Measurements from ENCODE around the gene BICD1.

Gene BICD1

DNA sequence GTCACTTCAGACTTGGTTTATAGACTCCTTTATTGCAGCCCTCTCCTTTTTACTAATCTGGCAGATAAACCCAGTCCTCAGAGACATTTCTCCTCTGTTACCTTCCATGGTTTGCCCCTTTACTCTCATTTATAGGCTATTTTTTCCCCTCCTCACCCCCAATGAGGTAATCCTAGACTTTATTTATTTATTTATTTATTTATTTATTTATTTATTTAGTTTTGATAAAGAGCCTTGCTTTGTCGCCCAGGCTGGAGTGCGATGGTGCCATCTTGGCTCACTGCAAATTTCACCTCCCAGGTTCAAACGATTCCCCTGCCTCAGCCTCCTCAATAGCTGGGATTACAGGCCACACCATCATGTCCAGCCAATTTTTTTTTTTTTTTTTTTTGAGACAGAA is 301.1 kb downstream of the BICD1 start:
- Histone ChIP-seq H3K36me3 (ENCODE audit: insufficient read depth) (no peaks in the 10 kb centered on the region), H2AFZ (ENCODE audit: low read depth) (no peak overlapping the region), H3K79me2 (ENCODE audit: insufficient read depth, low read depth) (no peaks in the 10 kb centered on the region), H3K4me2 (no peak overlapping the region), H3K27ac (no peak overlapping the region), H3K27me3 (ENCODE audit: insufficient read depth, low read depth) (no peaks in the 10 kb centered on the region), H3K4me3 (IDR thresholded peaks at IDR 0.05; ENCODE audit: insufficient read depth, low read depth, low read length) (no peak overlapping the region), H4K20me1 (ENCODE audit: insufficient read depth) (no peaks in the 10 kb centered on the region), H3K4me1 (ENCODE audit: low read depth, poor library complexity, severe bottlenecking) (no peaks in the 10 kb centered on the region), H3K9ac (no peak overlapping the region)
- no peak for TF ChIP-seq CTCF (conservative IDR thresholded peaks at IDR 0.05; ENCODE audit: low read depth, low read length)

DNA sequence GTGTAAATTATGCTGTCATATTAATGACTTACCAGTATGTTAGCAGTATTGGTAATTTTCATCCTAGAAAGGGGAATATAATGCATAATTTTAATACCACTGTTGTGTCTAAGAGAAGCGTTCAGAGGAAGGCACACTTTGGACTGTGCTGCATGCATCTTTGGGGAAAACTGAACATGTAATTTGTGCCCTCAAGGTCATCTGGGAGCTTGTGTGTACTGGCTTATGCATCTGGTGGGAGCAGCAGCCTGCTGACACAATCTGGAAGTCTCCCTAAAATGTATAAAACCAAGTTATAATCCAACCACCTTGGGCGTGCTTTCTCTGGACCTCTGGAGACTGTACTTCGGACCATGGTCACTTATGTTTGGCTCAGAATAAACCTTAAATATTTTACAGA is 306.8 kb downstream of the BICD1 start:
- no peak for TF ChIP-seq CTCF (conservative IDR thresholded peaks at IDR 0.05; ENCODE audit: low read depth, low read length)
- Histone ChIP-seq H3K79me2 (ENCODE audit: insufficient read depth, low read depth) (no peaks in the 10 kb centered on the region), H4K20me1 (ENCODE audit: insufficient read depth) (no peaks in the 10 kb centered on the region), H3K27me3 (ENCODE audit: insufficient read depth, low read depth) (no peaks in the 10 kb centered on the region), H2AFZ (ENCODE audit: low read depth) (no peak overlapping the region), H3K4me3 (IDR thresholded peaks at IDR 0.05; ENCODE audit: insufficient read depth, low read depth, low read length) (no peak overlapping the region), H3K9ac (no peak overlapping the region), H3K36me3 (ENCODE audit: insufficient read depth) (no peaks in the 10 kb centered on the region), H3K4me2 (no peak overlapping the region), H3K4me1 (ENCODE audit: low read depth, poor library complexity, severe bottlenecking) (no peaks in the 10 kb centered on the region), H3K27ac (no peak overlapping the region)

- TF ChIP-seq CTCF (conservative IDR thresholded peaks at IDR 0.05; ENCODE audit: low read depth, low read length): no peak
- H3K27me3 ChIP-seq (ENCODE audit: insufficient read depth, low read depth): no peaks in the 10 kb centered on the region
- no peak overlapping the region for H3K4me2 ChIP-seq
- no peak overlapping the region for H2AFZ ChIP-seq (ENCODE audit: low read depth)
- no peaks in the 10 kb centered on the region for H3K79me2 ChIP-seq (ENCODE audit: insufficient read depth, low read depth)
- H3K27ac ChIP-seq: no peak overlapping the region
- peaks cover 10% of the 10 kb centered on the region for H3K4me1 ChIP-seq (ENCODE audit: low read depth, poor library complexity, severe bottlenecking)
- no peak overlapping the region for H3K9ac ChIP-seq
- no peaks in the 10 kb centered on the region for H3K36me3 ChIP-seq (ENCODE audit: insufficient read depth)
- no peak overlapping the region for H3K4me3 ChIP-seq (IDR thresholded peaks at IDR 0.05; ENCODE audit: insufficient read depth, low read depth, low read length)
- no peaks in the 10 kb centered on the region for H4K20me1 ChIP-seq (ENCODE audit: insufficient read depth)
Measured at GRCh38 chr12:32418221-32418620, 311.6 kb downstream of the BICD1 start.

- no peak overlapping the region for H3K4me2 ChIP-seq
- H3K27ac ChIP-seq: no peak overlapping the region
- H3K4me3 ChIP-seq (IDR thresholded peaks at IDR 0.05; ENCODE audit: insufficient read depth, low read depth, low read length): no peak overlapping the region
- H3K79me2 ChIP-seq (ENCODE audit: insufficient read depth, low read depth): no peaks in the 10 kb centered on the region
- H2AFZ ChIP-seq (ENCODE audit: low read depth): no peak overlapping the region
- H4K20me1 ChIP-seq (ENCODE audit: insufficient read depth): no peaks in the 10 kb centered on the region
- no peaks in the 10 kb centered on the region for H3K36me3 ChIP-seq (ENCODE audit: insufficient read depth)
- no peak overlapping the region for H3K9ac ChIP-seq
- no peak for TF ChIP-seq CTCF (conservative IDR thresholded peaks at IDR 0.05; ENCODE audit: low read depth, low read length)
- H3K27me3 ChIP-seq (ENCODE audit: insufficient read depth, low read depth): no peaks in the 10 kb centered on the region
- H3K4me1 ChIP-seq (ENCODE audit: low read depth, poor library complexity, severe bottlenecking): peaks cover 10% of the 10 kb centered on the region
Measured at GRCh38 chr12:32418903-32419519, 312.4 kb downstream of the BICD1 start.

Measured in KMS-11 (cell line).